Measurements from ENCODE around the gene MAPK1. TPM values are rescaled to one million over a fixed set of nuclear protein-coding genes. Genes with fewer than 3 reads are reported as not detected.
A peak's percentile ranks its signal among the peaks of the same experiment; 100 is the strongest.
"Not testable (repeated sequence)": the region's sequence is repeated elsewhere in the genome, so short reads cannot be mapped to it uniquely, and the experiment has no call there.

MAPK1 gene
- total RNA-seq, 1 experiment from 2014 or later = 43.7 TPM

DNA sequence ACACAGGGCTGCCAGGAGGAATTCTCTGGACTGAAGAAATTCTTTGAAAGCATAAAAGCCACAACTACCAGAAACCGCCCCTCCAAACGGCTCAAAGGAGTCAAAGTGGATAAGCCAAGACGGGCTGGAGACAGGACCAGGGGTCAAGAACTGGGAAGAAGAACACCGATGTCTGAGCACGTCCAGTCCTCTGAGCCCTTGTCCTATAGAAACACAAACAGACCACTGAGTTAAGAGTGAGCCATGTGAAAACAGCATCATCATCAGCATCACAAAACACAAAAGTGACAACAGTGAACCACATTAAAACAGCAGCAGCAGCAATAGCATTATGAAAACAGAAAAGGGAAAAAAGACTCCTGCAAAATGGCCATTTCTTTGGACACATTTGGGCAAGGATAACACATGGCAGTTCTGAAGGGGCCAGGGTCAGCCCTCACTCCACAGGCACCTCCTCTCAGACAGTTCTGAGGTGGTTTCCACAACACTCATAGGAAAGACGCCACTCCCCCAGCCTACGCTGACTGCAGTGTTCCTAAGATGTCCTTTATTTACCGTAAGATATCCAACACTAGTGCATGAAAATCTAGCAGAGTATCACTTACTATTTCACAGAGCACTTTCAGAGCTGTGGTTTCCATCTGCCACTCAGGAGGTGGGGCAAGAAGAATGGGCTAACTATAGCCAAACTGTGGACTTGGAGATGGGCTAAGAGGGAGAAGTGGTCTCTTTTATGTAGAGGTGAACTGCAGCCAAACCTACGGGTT, 103.2 kb downstream of the MAPK1 start:
- in situ Hi-C loops (cut with HindIII; ENCODE audit: low sequenced_read_pairs) = no loop called here
- DNase-seq (ENCODE audit: low spot score) = no peak

- DNase-seq (ENCODE audit: low spot score) = no peak
- in situ Hi-C loops (cut with HindIII; ENCODE audit: low sequenced_read_pairs) = no loop called here
These were observed 104.5 kb downstream of the MAPK1 start for GRCh38 chr22:21762712-21763581.

GRCh38 chr22:21761994-21762680, 105.3 kb downstream of the MAPK1 start:
- in situ Hi-C loops (cut with HindIII; ENCODE audit: low sequenced_read_pairs) = no loop called here
- DNase-seq (ENCODE audit: low spot score) = no peak

- no peak for DNase-seq (ENCODE audit: low spot score)
- in situ Hi-C loops (cut with HindIII; ENCODE audit: low sequenced_read_pairs) = no loop called here
These were observed 106.4 kb downstream of the MAPK1 start for GRCh38 chr22:21761086-21761485.

- in situ Hi-C loops (cut with HindIII; ENCODE audit: low sequenced_read_pairs) = no loop called here
- DNase-seq (ENCODE audit: low spot score) = no peak
These were observed 106.8 kb downstream of the MAPK1 start for GRCh38 chr22:21760640-21761039.

- in situ Hi-C loops (cut with HindIII; ENCODE audit: low sequenced_read_pairs) = no loop called here
- peak; percentile 55 for DNase-seq (ENCODE audit: low spot score)
These were observed 107.6 kb downstream of the MAPK1 start for GRCh38 chr22:21759646-21760376.

- DNase-seq (ENCODE audit: low spot score) = peak; percentile 90
- in situ Hi-C loops (cut with HindIII; ENCODE audit: low sequenced_read_pairs) = no loop called here
These were observed 108.4 kb downstream of the MAPK1 start for GRCh38 chr22:21759093-21759492.

- peak; percentile 26 for DNase-seq (ENCODE audit: low spot score)
These were observed 109.2 kb downstream of the MAPK1 start for GRCh38 chr22:21758091-21758864.

GRCh38 chr22:21755851-21756284, 111.6 kb downstream of the MAPK1 start:
- in situ Hi-C loops (cut with HindIII; ENCODE audit: low sequenced_read_pairs) = no loop called here
- no peak for DNase-seq (ENCODE audit: low spot score)

More at GRCh38 chr22:21758091-21758864, 109.2 kb downstream of the MAPK1 start:
- in situ Hi-C loops (cut with HindIII; ENCODE audit: low sequenced_read_pairs) = no loop called here

- peak; percentile 74 for DNase-seq (ENCODE audit: low spot score)
- in situ Hi-C loops (cut with HindIII; ENCODE audit: low sequenced_read_pairs) = no loop called here
These were observed 112.9 kb downstream of the MAPK1 start for GRCh38 chr22:21754523-21754922.

DNA sequence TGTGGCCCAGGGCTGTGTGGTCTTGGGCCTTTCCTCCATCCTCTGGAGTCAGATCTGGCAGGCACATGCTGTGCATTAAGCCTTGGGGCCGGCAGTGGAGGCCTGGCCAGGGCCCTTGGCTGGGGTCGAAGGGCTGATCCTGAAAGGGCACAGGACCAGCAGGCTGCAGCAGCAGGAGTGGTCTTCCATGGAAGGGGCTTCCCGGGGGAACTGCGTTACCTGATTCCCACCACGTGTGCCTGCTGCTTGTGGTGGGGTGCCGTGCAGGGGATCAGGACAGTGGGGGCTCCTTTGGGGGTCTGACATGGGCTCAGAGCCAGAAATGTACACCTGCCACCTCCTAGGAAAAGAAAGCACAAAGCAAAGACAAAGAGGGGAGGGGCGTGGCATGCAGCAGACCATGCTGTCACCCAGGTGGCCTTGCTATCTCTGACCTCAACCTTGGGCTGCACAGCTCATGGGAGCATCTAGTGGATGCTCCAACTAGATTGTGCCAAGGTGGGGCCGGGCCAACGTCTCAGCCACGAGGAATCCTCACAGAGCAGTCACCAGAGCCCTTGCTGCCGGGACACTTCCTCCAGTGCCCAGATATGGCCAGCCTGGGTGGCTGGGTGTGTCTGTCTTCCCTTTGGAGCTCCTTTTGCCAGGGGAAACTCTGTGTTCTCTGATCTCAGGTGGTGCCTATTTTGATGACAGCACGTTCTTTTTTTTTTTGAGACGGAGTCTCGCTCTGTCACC, 113.9 kb downstream of the MAPK1 start:
- in situ Hi-C loops (cut with HindIII; ENCODE audit: low sequenced_read_pairs) = no loop called here
- no peak for DNase-seq (ENCODE audit: low spot score)

- in situ Hi-C loops (cut with HindIII; ENCODE audit: low sequenced_read_pairs) = no loop called here
- DNase-seq (ENCODE audit: low spot score) = no peak
These were observed 115.2 kb downstream of the MAPK1 start for GRCh38 chr22:21752276-21752675.

DNA sequence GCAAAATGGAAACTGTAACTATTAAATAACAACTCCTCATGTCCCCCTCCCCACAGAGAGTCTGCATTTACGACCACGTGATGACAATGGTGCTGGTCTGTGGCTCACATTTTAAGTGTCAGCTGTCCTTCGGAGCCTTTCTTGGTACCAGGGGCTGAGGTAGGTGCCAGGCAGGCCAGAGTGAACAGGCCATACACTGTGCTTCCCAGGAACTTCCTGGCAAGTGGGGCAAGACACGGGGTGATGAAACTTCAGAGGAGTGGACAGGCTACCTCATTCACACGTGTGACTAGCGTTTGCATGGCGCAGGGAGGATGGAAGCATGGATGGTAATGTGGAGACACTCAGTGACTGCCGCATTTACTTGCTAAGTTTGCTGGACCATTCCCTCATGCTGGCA, 121.5 kb downstream of the MAPK1 start:
- in situ Hi-C loops (cut with HindIII; ENCODE audit: low sequenced_read_pairs) = no loop called here
- no peak for DNase-seq (ENCODE audit: low spot score)

GRCh38 chr22:21744917-21745316, 122.5 kb downstream of the MAPK1 start:
- in situ Hi-C loops (cut with HindIII; ENCODE audit: low sequenced_read_pairs); DNase-seq (ENCODE audit: low spot score): not testable (repeated sequence)

GRCh38 chr22:21741790-21742189, 125.7 kb downstream of the MAPK1 start:
- in situ Hi-C loops (cut with HindIII; ENCODE audit: low sequenced_read_pairs) = no loop called here
- no peak for DNase-seq (ENCODE audit: low spot score)

GRCh38 chr22:21741059-21741458, 126.4 kb downstream of the MAPK1 start:
- no peak for DNase-seq (ENCODE audit: low spot score)
- in situ Hi-C loops (cut with HindIII; ENCODE audit: low sequenced_read_pairs) = no loop called here

DNA sequence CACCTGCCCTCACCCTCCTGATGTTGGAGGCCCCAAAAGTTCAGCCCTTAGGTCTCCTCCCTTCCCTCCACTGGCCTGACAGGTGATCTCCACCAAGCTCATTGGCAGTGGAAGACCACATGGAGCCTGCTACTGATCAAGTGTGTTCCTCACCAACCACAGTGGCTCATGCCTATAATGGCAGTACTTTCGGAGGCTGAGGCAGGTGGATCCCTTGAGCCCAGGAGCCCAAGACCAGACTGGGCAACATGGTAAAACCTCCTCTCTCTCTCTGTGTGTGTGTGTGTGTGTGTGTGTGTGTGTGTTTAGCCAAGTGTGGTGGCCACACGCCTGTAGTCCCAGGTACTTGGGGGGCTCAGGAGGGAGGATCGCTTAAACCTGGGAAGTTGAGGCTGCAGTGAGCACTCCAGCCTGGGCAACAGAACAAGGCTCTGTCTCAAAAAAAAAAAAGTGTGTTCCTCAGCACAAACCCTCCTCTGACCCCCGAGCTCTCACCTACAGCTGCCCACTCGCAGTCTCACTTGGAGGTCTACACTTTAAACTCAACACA, 127.5 kb downstream of the MAPK1 start:
- in situ Hi-C loops (cut with HindIII; ENCODE audit: low sequenced_read_pairs) = no loop called here
- DNase-seq (ENCODE audit: low spot score) = no peak

Measured in G401 (cell line).